GOT3 (cell line): ENCODE results near the gene SLC37A3.
"Not testable (repeated sequence)": the region's sequence is repeated elsewhere in the genome, so short reads cannot be mapped to it uniquely, and the experiment has no call there.

Experiments used
- DNase-seq: peaks from one replicate; lab custom pipeline; 2025; ENCODE audit warnings: mixed read lengths; lab: John Stamatoyannopoulos, UW

SLC37A3 gene

GRCh38 chr7:140348161-140348849 lies 50.0 kb downstream of the SLC37A3 start:
- no peak for DNase-seq

- DNase-seq = no peak
These were observed 51.1 kb downstream of the SLC37A3 start for GRCh38 chr7:140347218-140347617.

- DNase-seq = no peak
These were observed 52.9 kb downstream of the SLC37A3 start for GRCh38 chr7:140345426-140345825.

GRCh38 chr7:140342727-140343514 lies 55.4 kb downstream of the SLC37A3 start:
- no peak for DNase-seq

GRCh38 chr7:140338959-140339358 lies 59.4 kb downstream of the SLC37A3 start:
- DNase-seq = not testable (repeated sequence)

- DNase-seq = no peak
These were observed 63.8 kb downstream of the SLC37A3 start for GRCh38 chr7:140334341-140335057.

GRCh38 chr7:140333686-140334085 lies 64.6 kb downstream of the SLC37A3 start:
- DNase-seq = no peak

- no peak for DNase-seq
These were observed 65.1 kb downstream of the SLC37A3 start for GRCh38 chr7:140333223-140333622.

GRCh38 chr7:140330595-140330994 lies 67.7 kb downstream of the SLC37A3 start:
- DNase-seq = no peak

GRCh38 chr7:140330128-140330527 lies 68.2 kb downstream of the SLC37A3 start:
- DNase-seq = no peak

GRCh38 chr7:140327261-140327661 lies 71.1 kb downstream of the SLC37A3 start:
- no peak for DNase-seq

GRCh38 chr7:140326116-140326928 lies 72.0 kb downstream of the SLC37A3 start:
- DNase-seq = no peak

- no peak for DNase-seq
These were observed 72.7 kb downstream of the SLC37A3 start for GRCh38 chr7:140325600-140325999.

GRCh38 chr7:140324714-140325113 lies 73.6 kb downstream of the SLC37A3 start:
- no peak for DNase-seq

GRCh38 chr7:140322759-140323158 lies 75.6 kb downstream of the SLC37A3 start:
- no peak for DNase-seq

- not testable (repeated sequence) for DNase-seq
These were observed 78.3 kb downstream of the SLC37A3 start for GRCh38 chr7:140320078-140320477.

- DNase-seq = no peak
These were observed 80.3 kb downstream of the SLC37A3 start for GRCh38 chr7:140317999-140318398.

GRCh38 chr7:140317597-140317996 lies 80.7 kb downstream of the SLC37A3 start:
- no peak for DNase-seq

- no peak for DNase-seq
These were observed 82.1 kb downstream of the SLC37A3 start for GRCh38 chr7:140316165-140316661.

- no peak for DNase-seq
These were observed 82.7 kb downstream of the SLC37A3 start for GRCh38 chr7:140315498-140316164.
